Measurements from ENCODE around the gene CIBAR2.

Gene CIBAR2

DNA sequence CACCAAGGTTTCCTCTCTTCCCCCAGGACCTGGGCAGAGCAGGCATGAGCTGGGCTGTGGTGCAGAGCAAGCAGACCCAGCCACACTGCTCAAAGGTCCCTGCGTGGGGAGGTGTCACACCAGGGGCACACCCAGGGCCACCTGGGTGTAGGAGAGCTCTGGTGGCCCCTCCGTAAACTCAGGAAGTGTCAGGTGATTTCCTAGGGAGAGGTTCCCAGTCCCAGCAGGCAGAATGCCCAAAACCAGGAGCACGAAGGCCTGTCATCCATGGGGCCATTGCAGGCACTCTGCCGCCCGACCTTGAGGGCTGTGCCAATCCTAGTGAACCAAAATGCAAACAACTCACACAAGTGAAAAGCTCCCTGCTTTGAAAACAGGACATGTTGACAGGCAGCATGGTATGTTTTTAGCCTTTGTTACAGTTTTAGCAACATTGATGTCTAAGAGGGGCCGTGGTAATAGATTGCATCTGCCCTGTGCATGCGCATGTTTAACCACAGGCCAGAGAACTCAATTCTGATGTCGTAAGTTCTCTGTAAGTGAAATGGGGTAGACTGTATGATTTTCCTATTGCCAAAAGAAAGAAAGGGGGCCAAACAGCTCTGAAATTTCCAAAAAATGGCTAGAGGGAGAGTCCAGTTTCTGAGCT is 21.3 kb downstream of the CIBAR2 start:
- peak; percentile 40 for DNase-seq
- Histone ChIP-seq H2AK5ac (ENCODE audit: low read length, severe bottlenecking) (no peak overlapping the region), H3K27me3 (ENCODE audit: control insufficient read depth in 1 of 2, insufficient read depth in 1 of 2, low read length in 2 of 2) (peaks cover 23 to 31% of the 10 kb centered on the region in 2 experiments), H3K9me3 (ENCODE audit: control insufficient read depth, low read length) (no peaks in the 10 kb centered on the region), H2BK15ac (ENCODE audit: low read depth, poor library complexity, severe bottlenecking) (no peak overlapping the region), H3K23ac (ENCODE audit: low read length in 2 of 2) (no peak overlapping the region), H2BK5ac (ENCODE audit: low read depth, low read length, poor library complexity, severe bottlenecking) (no peak overlapping the region), H4K91ac (ENCODE audit: low read length) (peak overlapping the region; percentile 43), H3K9ac (ENCODE audit: low read length) (no peak overlapping the region), H3K36me3 (ENCODE audit: control insufficient read depth in 1 of 2, insufficient read depth in 2 of 2, low read depth in 1 of 2, low read length in 2 of 2) (peaks cover 8 to 33% of the 10 kb centered on the region in 2 experiments), H3K4me3 (ENCODE audit: insufficient read depth in 1 of 2, low read depth in 1 of 2, low read length in 2 of 2) (no peak overlapping the region), H3K27ac (ENCODE audit: low read length, poor library complexity, severe bottlenecking) (no peak overlapping the region), H2BK12ac (ENCODE audit: low read length in 2 of 2) (no peak overlapping the region), H4K8ac (ENCODE audit: low read length) (no peak overlapping the region), H3K14ac (ENCODE audit: low read length in 2 of 2) (no peak overlapping the region), H2AFZ (ENCODE audit: low read depth, low read length) (no peak overlapping the region), H3K4me1 (ENCODE audit: control insufficient read depth, insufficient read depth, low read depth, low read length) (peaks cover 4% of the 10 kb centered on the region), H3K4me2 (ENCODE audit: low read length, poor library complexity, severe bottlenecking) (no peak overlapping the region), H2BK120ac (ENCODE audit: low read depth, low read length) (no peak overlapping the region), H3K79me1 (replicated peaks; ENCODE audit: low read length, poor library complexity, severe bottlenecking) (no peaks in the 10 kb centered on the region), H3K4ac (ENCODE audit: low read depth in 1 of 2, low read length in 2 of 2) (no peak overlapping the region), H3K18ac (ENCODE audit: low read depth in 1 of 2, low read length in 2 of 2) (no peak overlapping the region)
- WGBS = 82% methylated on average over 8 of the region's 8 CpGs

GRCh38 chr16:85090181-85090580 is 22.1 kb downstream of the CIBAR2 start:
- no peak overlapping the region for H3K4me2 ChIP-seq (ENCODE audit: low read length, poor library complexity, severe bottlenecking)
- H3K27me3 ChIP-seq (ENCODE audit: control insufficient read depth in 1 of 2, insufficient read depth in 1 of 2, low read length in 2 of 2) = peaks cover 22 to 25% of the 10 kb centered on the region in 2 experiments
- H3K23ac ChIP-seq (ENCODE audit: low read length in 2 of 2) = no peak overlapping the region
- peaks cover 5% of the 10 kb centered on the region for H3K4me1 ChIP-seq (ENCODE audit: control insufficient read depth, insufficient read depth, low read depth, low read length)
- no peaks in the 10 kb centered on the region for H3K79me1 ChIP-seq (replicated peaks; ENCODE audit: low read length, poor library complexity, severe bottlenecking)
- H4K91ac ChIP-seq (ENCODE audit: low read length) = no peak overlapping the region
- H3K4ac ChIP-seq (ENCODE audit: low read depth in 1 of 2, low read length in 2 of 2) = no peak overlapping the region
- no peak overlapping the region for H2BK120ac ChIP-seq (ENCODE audit: low read depth, low read length)
- H3K9me3 ChIP-seq (ENCODE audit: control insufficient read depth, low read length) = no peaks in the 10 kb centered on the region
- H2AK5ac ChIP-seq (ENCODE audit: low read length, severe bottlenecking) = no peak overlapping the region
- no peak overlapping the region for H3K14ac ChIP-seq (ENCODE audit: low read length in 2 of 2)
- H3K4me3 ChIP-seq (ENCODE audit: insufficient read depth in 1 of 2, low read depth in 1 of 2, low read length in 2 of 2) = no peak overlapping the region
- no peak overlapping the region for H2BK5ac ChIP-seq (ENCODE audit: low read depth, low read length, poor library complexity, severe bottlenecking)
- WGBS = 90% methylated on average over 13 of the region's 13 CpGs
- H3K18ac ChIP-seq (ENCODE audit: low read depth in 1 of 2, low read length in 2 of 2) = no peak overlapping the region
- no peak overlapping the region for H2BK12ac ChIP-seq (ENCODE audit: low read length in 2 of 2)
- no peak overlapping the region for H3K9ac ChIP-seq (ENCODE audit: low read length)
- no peak overlapping the region for H3K27ac ChIP-seq (ENCODE audit: low read length, poor library complexity, severe bottlenecking)
- H3K36me3 ChIP-seq (ENCODE audit: control insufficient read depth in 1 of 2, insufficient read depth in 2 of 2, low read depth in 1 of 2, low read length in 2 of 2) = peaks cover 9 to 33% of the 10 kb centered on the region in 2 experiments
- no peak overlapping the region for H4K8ac ChIP-seq (ENCODE audit: low read length)
- H2BK15ac ChIP-seq (ENCODE audit: low read depth, poor library complexity, severe bottlenecking) = no peak overlapping the region
- DNase-seq = no peak
- no peak overlapping the region for H2AFZ ChIP-seq (ENCODE audit: low read depth, low read length)

DNA sequence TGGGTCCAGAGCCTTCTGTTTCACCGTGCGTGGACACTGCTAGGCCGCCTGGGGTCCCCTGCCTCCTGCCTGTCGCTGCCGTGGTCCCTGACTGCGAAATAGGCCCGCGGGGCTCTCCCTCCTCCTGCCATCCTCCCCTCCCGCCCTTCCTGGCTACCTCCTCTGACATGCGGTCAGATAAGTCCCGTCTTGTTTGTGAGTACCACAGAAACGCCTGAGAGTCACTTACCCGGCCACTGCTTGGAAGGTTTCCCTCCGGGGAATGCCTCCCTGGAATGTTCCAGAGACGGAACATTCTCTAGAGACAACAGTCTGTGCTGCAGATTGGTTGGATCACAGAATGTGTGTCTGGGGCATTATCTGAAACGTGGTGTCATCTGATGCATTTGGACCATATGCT is 22.7 kb downstream of the CIBAR2 start:
- Histone ChIP-seq H2BK12ac (ENCODE audit: low read length in 2 of 2) (no peak overlapping the region), H3K4ac (ENCODE audit: low read depth in 1 of 2, low read length in 2 of 2) (no peak overlapping the region), H3K79me1 (replicated peaks; ENCODE audit: low read length, poor library complexity, severe bottlenecking) (no peaks in the 10 kb centered on the region), H2BK120ac (ENCODE audit: low read depth, low read length) (no peak overlapping the region), H3K9me3 (ENCODE audit: control insufficient read depth, low read length) (no peaks in the 10 kb centered on the region), H2BK15ac (ENCODE audit: low read depth, poor library complexity, severe bottlenecking) (no peak overlapping the region), H3K9ac (ENCODE audit: low read length) (no peak overlapping the region), H3K27me3 (ENCODE audit: control insufficient read depth in 1 of 2, insufficient read depth in 1 of 2, low read length in 2 of 2) (peaks cover 16 to 18% of the 10 kb centered on the region in 2 experiments), H3K14ac (ENCODE audit: low read length in 2 of 2) (peak overlapping the region in 1 of 2 experiments; percentile 14), H2AFZ (ENCODE audit: low read depth, low read length) (no peak overlapping the region), H4K91ac (ENCODE audit: low read length) (no peak overlapping the region), H3K4me1 (ENCODE audit: control insufficient read depth, insufficient read depth, low read depth, low read length) (peaks cover 8% of the 10 kb centered on the region), H3K4me2 (ENCODE audit: low read length, poor library complexity, severe bottlenecking) (no peak overlapping the region), H4K8ac (ENCODE audit: low read length) (no peak overlapping the region), H3K36me3 (ENCODE audit: control insufficient read depth in 1 of 2, insufficient read depth in 2 of 2, low read depth in 1 of 2, low read length in 2 of 2) (peaks cover 9 to 33% of the 10 kb centered on the region in 2 experiments), H3K18ac (ENCODE audit: low read depth in 1 of 2, low read length in 2 of 2) (no peak overlapping the region), H2AK5ac (ENCODE audit: low read length, severe bottlenecking) (no peak overlapping the region), H3K27ac (ENCODE audit: low read length, poor library complexity, severe bottlenecking) (no peak overlapping the region), H2BK5ac (ENCODE audit: low read depth, low read length, poor library complexity, severe bottlenecking) (no peak overlapping the region), H3K23ac (ENCODE audit: low read length in 2 of 2) (no peak overlapping the region), H3K4me3 (ENCODE audit: insufficient read depth in 1 of 2, low read depth in 1 of 2, low read length in 2 of 2) (no peak overlapping the region)
- no peak for DNase-seq
- WGBS = 91% methylated on average over 16 of the region's 16 CpGs

DNA sequence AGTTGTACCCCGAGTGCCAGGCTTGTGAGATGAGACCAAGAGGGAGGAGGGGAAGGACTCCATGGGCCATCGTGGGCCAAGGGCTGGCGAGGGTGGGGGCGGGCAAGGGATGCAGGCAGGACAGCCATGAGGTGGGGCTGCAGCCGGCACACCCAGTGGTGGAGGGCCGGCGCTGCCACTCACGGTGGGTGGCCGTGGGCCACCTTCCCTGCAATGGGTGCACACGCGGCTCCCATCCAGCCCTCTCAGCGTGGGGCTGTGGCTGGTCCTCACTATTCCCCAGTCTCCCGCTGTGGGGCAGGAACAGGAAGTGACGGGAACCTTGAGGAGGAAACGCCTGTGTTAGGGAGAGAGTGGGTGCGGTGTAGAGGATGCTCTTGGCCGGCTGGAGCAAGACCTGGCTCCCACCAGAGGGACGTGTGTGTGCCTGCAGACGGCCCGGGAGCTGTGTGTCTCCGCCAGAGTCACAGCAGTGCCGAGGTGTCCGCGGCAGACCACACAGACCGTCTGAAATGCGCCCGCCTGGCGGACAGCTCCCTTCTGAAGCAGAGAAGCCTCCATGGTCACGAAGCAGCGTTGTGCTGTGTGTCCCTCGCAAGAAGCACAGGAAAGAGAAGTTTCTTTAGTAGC is 23.6 kb downstream of the CIBAR2 start:
- Histone ChIP-seq H3K23ac (ENCODE audit: low read length in 2 of 2) (no peak overlapping the region), H3K4ac (ENCODE audit: low read depth in 1 of 2, low read length in 2 of 2) (no peak overlapping the region), H2AFZ (ENCODE audit: low read depth, low read length) (no peak overlapping the region), H3K27me3 (ENCODE audit: control insufficient read depth in 1 of 2, insufficient read depth in 1 of 2, low read length in 2 of 2) (peaks cover 10 to 11% of the 10 kb centered on the region in 2 experiments), H3K4me1 (ENCODE audit: control insufficient read depth, insufficient read depth, low read depth, low read length) (peaks cover 8% of the 10 kb centered on the region), H3K4me2 (ENCODE audit: low read length, poor library complexity, severe bottlenecking) (no peak overlapping the region), H2BK12ac (ENCODE audit: low read length in 2 of 2) (no peak overlapping the region), H4K91ac (ENCODE audit: low read length) (no peak overlapping the region), H3K36me3 (ENCODE audit: control insufficient read depth in 1 of 2, insufficient read depth in 2 of 2, low read depth in 1 of 2, low read length in 2 of 2) (peaks cover 9 to 33% of the 10 kb centered on the region in 2 experiments), H3K18ac (ENCODE audit: low read depth in 1 of 2, low read length in 2 of 2) (no peak overlapping the region), H4K8ac (ENCODE audit: low read length) (no peak overlapping the region), H3K9ac (ENCODE audit: low read length) (no peak overlapping the region), H3K27ac (ENCODE audit: low read length, poor library complexity, severe bottlenecking) (no peak overlapping the region), H3K14ac (ENCODE audit: low read length in 2 of 2) (no peak overlapping the region), H3K4me3 (ENCODE audit: insufficient read depth in 1 of 2, low read depth in 1 of 2, low read length in 2 of 2) (no peak overlapping the region), H3K9me3 (ENCODE audit: control insufficient read depth, low read length) (no peaks in the 10 kb centered on the region), H2BK5ac (ENCODE audit: low read depth, low read length, poor library complexity, severe bottlenecking) (no peak overlapping the region), H2BK120ac (ENCODE audit: low read depth, low read length) (no peak overlapping the region), H3K79me1 (replicated peaks; ENCODE audit: low read length, poor library complexity, severe bottlenecking) (no peaks in the 10 kb centered on the region), H2BK15ac (ENCODE audit: low read depth, poor library complexity, severe bottlenecking) (no peak overlapping the region), H2AK5ac (ENCODE audit: low read length, severe bottlenecking) (no peak overlapping the region)
- 85% methylated on average over 30 of the region's 31 CpGs for WGBS
- no peak for DNase-seq
